Left lobe of liver (tissue), 2 donors: ENCODE measurements around the gene HIF3A. TPM values are rescaled to one million over a fixed set of nuclear protein-coding genes. Genes with fewer than 3 reads are reported as not detected.
A peak's percentile ranks its signal among the peaks of the same experiment; 100 is the strongest.
"Not testable (repeated sequence)": the region's sequence is repeated elsewhere in the genome, so short reads cannot be mapped to it uniquely, and the experiment has no call there.

Experiments used
- ATAC-seq: fragments of 200-7000 bp; cut with Tn5 transposase; one replicate; pipeline ENCODE4 v1.9.1; 2020; ENCODE audit warnings: mild to moderate bottlenecking, moderate library complexity
- DNase-seq: peaks from one replicate; pipeline ENCODE4 v3.0.0-alpha.2; 2020; ENCODE audit warnings: low spot score
- total RNA-seq: library from RNA; stranded (reverse); gene quantifications from one replicate; pipeline ENCODE4 v1.2.1, GENCODE V29; 2021
- donor health status: DM: no; HTN: no; CAD: no; lungs with moderate emphysema.
- donor health status: DM: no; HTN: yes; CAD: no.

The HIF3A gene
- total RNA-seq, 1 donor from 2014 or later = 8.9 TPM

GRCh38 chr19:46356149-46357055 is 59.6 kb downstream of the HIF3A start:
- DNase-seq (no peak), ATAC-seq (no peak)

GRCh38 chr19:46357846-46358583 is 61.2 kb downstream of the HIF3A start:
- DNase-seq (no peak), ATAC-seq (no peak)

- ATAC-seq (no peak), DNase-seq (no peak)
Observed at GRCh38 chr19:46361915-46362314, 65.1 kb downstream of the HIF3A start.

GRCh38 chr19:46364359-46364758 is 67.5 kb downstream of the HIF3A start:
- ATAC-seq (peak; percentile 66), DNase-seq (no peak)

GRCh38 chr19:46365561-46365960 is 68.7 kb downstream of the HIF3A start:
- ATAC-seq (peak; percentile 8), DNase-seq (no peak)

GRCh38 chr19:46366620-46367292 is 69.9 kb downstream of the HIF3A start:
- ATAC-seq = no peak
- DNase-seq = no peak

- ATAC-seq (no peak), DNase-seq (peak; percentile 19)
Observed at GRCh38 chr19:46367426-46367825, 70.6 kb downstream of the HIF3A start.

- no peak for ATAC-seq
- DNase-seq = peak; percentile 37
Observed at GRCh38 chr19:46368116-46368515, 71.3 kb downstream of the HIF3A start.

GRCh38 chr19:46369817-46370216 is 73.0 kb downstream of the HIF3A start:
- DNase-seq (no peak), ATAC-seq (no peak)

- DNase-seq (peak; percentile 41), ATAC-seq (no peak)
Observed at GRCh38 chr19:46371371-46371901, 74.6 kb downstream of the HIF3A start.

GRCh38 chr19:46372901-46373490 is 76.2 kb downstream of the HIF3A start:
- ATAC-seq (no peak), DNase-seq (peak; percentile 44)

- DNase-seq (peak; percentile 92), ATAC-seq (peak; percentile 89)
Observed at GRCh38 chr19:46373491-46374359, 76.9 kb downstream of the HIF3A start.

GRCh38 chr19:46374536-46375475 is 78.0 kb downstream of the HIF3A start:
- DNase-seq = peak; percentile 40
- no peak for ATAC-seq

- DNase-seq = peak; percentile 40
- not testable (repeated sequence) for ATAC-seq
Observed at GRCh38 chr19:46375476-46376067, 78.7 kb downstream of the HIF3A start.

GRCh38 chr19:46376241-46377153 is 79.7 kb downstream of the HIF3A start:
- ATAC-seq (no peak), DNase-seq (peak; percentile 41)

- DNase-seq (no peak), ATAC-seq (no peak)
Observed at GRCh38 chr19:46378268-46378667, 81.4 kb downstream of the HIF3A start.

- ATAC-seq = no peak
- no peak for DNase-seq
Observed at GRCh38 chr19:46380690-46381089, 83.8 kb downstream of the HIF3A start.
